ENCODE data around the gene KLRF1. TPM values are rescaled to one million over a fixed set of nuclear protein-coding genes. Genes with fewer than 3 reads are reported as not detected.

Gene KLRF1, protein sequence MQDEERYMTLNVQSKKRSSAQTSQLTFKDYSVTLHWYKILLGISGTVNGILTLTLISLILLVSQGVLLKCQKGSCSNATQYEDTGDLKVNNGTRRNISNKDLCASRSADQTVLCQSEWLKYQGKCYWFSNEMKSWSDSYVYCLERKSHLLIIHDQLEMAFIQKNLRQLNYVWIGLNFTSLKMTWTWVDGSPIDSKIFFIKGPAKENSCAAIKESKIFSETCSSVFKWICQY
- 0.39 TPM for total RNA-seq

DNA sequence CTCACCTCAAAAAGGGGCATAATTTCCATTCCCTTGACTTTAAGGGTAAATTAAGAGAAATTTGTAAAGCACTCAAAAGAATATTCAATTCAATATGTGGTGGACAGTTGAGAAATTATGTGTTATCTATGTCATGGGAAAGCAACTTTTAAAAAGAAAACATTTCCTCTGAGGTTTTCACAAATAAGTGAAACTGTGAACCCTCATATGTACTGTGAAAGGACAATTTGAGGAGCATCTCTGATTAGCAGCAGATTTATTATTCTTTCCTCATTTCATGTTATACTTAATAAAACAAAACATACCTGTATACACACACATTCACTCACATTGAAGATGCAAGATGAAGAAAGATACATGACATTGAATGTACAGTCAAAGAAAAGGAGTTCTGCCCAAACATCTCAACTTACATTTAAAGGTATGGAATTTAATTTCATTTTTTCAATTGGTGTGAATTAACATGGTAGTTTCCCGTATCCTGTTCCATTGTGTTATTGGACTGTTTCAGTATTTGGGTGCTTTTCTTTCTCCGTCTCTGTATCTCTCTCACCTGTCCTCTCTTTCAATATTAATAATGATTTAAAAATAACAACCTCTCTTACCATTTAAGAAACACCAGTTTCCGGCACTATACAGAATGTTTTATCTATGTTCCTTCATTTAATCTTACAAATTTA, at the start of gene KLRF1:
KLRF1 (plus strand) TSS at position 273 of the 680 bp plus-strand sequence; CDS start at position 337, 64 bp downstream.
- DNase-seq, result no peak

DNA sequence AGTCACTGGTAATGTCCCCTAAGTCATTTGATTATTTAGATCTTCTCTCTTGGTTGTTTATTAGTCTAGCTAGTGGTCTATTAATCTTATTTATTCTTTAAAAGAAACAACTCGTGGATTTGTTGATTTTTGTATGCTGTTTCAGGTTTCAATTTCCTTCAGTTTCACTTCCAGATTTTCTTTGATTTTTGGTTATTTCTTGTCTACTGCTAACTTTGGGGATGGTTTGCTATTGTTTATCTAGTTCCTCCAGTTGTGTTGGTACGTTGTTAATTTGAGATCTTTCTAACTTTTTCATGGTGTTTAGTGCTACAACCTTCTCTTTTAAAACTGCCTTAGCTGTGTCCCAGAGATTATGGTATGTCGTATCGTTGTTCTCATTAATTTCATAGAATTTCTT, 48.1 kb upstream of the KLRF1 start:
- DNase-seq, result no peak

DNA sequence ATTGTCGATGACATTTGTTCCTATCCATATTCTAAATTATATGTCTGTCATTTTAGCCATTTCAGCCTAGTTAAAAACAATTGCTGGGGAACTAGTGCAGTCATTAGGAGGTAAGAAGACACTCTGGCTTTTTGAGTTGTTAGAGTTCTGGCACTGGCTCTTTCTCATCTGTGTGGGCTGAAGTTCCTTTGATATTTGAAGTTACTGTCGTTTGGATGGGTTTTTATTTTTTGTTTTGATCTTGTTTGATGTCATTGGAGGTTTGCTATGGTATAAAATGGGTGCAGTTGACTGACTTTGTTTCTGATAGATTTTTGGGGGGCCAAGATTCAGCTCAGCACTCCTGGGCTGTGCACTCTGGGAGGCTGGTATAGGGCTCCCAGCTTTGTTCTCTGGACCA, 45.9 kb upstream of the KLRF1 start:
- DNase-seq, result no peak

DNA sequence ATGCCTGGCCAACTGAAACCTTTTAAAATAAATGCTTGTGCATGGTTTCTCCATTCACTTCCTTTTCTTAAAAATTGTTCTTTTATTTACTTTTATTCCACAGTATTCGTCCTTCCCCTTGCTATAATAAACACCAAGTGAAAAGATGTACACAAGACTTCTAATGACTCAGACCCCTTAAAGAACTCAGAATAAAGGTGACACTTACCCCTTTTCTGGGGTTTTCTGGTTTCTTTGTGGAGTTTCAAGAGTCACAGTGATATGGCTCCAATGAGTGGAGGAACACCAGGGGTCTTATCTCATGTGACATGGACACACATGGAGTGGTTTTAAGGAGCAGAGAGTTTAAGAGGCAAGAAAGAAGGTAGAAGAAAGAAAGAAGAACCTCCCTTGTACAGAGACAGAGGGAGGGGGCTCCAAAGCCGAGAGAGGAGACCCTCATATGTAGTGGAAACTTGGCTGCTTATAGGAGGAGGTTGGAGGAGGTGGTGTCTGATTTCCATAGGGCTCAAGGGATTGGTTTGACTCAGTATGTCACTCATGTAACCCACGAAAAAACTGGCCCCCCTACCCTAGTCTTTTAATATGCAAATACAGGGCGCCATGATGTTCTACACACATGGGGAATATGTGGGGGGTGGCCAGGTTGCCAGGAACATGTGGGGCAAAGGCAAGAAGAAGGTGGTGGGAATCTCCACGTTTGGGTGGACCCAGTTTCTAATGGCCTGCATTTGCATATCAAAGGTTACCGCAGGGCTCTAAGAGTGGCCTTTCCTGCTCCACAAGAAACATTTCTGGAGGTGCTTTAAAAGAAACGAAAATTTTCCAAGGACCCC, 44.5 kb upstream of the KLRF1 start:
- no peak for DNase-seq

DNA sequence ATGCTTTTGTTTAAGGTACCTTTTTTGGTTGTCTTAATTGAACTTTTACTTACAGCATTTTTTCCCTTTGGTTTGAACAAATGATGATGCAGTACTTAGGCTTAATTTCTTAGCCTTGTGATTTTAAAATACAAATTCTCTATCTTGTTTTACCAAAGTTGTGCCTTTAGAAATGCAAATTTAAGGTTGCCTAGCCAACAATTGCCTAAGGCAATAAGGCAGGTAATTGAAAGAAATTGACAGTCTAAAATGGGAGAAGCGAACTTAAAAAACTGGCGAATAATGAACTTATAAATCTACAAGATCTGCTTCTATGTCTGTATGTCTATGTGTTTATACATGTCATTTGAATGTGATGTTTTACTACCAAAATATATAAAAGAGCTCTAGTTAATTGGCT, 43.0 kb upstream of the KLRF1 start:
- no peak for DNase-seq

DNA sequence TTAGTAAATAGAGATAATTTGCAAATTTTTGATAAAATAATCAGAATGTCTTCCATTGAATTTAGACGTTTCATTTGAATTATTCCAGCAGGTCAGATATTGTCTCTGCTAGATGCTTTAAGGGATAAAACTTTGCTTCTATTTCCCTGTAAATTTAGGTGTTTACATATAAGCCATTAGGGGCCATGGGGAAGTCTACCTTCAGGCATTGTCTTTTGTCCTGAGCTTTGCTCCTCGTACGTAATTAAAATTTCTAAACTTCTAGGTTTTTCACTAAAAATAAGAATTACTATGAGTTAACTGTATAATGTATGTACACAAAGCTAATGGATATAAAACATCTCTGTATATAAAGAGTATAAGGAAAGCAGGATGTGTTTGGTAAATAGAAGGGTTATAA, 42.5 kb upstream of the KLRF1 start:
- no peak for DNase-seq

DNA sequence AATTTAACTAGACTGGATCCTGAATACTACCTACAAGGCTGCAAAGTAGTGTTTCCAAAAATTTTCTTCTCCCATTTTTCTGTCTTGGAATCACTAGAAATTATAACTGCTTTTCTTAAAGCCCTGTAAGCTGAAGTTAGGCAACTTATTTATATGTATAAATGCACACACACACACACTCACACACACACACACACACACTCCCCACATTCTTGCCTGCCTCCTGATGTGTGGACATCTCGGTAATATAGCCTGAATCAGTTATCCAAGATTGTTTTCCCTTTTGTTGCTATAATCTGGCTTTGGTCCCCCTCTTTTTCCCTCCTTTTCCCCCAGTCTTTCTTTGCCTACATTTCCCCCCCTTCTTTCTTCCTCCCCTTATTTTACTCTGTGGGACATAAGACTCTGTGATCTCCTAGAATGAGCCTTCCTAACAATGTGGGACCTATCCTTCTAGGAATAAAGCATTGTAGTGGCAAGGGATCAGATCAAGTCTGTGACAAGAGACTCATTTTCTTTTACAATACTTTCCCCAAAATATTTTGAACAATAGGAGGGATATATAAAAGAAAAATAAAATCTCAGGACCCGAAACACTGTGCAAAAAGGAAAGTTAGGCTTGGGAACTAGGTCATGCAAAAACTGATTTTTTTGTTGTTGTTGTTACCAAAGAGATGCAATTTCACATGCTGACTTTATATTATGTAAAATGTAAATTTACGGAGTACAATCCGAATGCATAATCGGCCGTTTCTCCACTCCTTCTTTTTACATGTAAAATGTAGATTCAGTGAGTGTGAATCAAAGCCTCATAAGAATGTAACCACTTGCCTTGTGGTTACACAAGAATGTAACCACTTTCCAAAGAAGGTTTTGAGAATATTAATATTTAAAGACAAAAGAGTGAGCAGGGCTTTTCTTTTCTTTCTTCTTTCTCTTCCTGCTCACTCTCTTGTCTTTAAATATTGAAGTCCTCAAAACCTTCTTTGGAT, 40.3 kb upstream of the KLRF1 start:
- DNase-seq, result no peak

DNA sequence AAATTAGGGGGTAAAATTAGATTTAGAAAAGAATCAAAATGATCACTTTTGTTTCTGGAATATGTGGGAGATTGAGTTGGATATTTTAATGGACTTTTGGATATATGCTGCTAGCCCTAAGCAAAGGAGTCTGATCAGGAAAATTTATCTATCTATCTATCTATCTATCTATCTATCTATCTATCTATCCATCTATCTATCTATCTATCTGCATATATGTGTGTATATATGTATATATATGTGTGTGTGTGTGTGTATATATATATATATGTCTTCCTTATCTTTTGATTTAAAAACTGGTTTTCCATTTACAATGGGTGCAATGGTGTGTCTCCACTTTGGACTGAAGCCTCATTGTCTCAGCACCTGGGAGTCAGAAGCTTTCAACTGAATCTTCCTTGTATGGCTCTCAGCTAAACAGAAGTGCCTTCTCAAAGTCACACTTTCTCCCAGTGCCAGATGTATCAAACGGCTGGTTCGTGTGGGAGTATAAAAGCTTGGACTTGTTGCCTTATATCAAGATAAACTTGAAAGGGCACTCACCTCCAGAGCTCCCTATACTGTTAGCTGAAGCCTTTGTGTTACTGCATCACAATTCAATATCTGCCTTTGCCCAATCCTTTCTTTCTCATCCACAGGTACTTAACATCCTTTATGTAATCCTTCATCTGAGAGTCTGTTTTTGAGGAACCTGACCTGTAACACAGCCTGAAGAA, 34.9 kb upstream of the KLRF1 start:
- no peak for DNase-seq

DNA sequence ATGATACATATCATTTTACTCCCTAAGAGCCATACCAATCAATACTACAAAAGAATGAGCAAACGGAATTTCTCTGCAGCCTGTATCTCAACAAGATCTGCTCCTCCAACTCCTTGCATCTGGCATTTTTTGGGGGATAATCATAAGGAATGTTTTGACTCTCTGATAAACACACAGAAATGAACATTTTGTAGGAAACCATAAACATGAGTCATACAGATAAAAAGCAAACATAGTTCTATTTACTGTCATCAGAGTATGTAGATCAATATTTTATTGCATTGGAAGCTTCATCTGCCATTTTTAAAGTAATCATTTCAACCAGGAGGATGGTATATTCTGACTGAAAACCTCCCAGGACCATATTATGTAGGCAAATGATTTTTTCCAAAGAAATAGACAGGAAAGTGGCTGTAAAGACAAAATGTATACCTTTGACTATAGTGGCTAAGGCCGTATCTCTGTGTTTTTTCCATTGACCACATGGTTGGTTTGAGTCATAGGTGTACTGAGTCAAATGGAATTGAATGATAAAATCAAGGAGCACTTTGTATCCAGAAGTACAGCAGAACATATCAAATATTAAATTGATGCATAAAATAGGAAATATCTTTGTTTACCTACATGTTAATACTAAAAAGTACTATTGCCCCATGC, 34.2 kb upstream of the KLRF1 start:
- no peak for DNase-seq

DNA sequence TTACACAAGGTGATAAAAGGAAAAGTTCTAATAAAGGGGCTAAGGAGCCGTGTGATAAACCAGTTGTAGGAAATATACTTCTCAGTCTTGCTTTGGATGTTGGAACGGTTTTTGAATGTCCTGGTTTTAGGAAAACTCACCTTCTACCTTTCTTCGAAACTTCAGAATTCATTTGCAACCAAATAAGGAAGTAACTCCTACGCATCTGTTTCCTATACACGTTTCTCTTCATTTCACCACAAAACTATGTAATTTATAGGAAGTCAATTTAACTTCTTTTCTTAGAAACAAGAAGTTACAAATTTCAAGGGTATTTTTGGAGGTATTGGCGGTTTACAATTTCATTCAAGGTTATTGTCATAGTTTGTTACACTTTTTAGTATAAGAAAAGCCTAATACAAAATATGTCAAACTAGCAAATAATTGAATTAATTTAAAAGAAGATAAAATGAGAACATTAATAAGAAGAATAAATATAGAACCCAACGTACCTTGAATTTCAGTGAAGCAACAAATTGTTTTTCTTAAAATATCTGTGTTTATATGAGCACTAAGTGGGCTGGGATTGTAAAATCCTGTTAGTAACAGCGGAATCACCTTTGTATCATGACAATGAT, 33.4 kb upstream of the KLRF1 start:
- no peak for DNase-seq

DNA sequence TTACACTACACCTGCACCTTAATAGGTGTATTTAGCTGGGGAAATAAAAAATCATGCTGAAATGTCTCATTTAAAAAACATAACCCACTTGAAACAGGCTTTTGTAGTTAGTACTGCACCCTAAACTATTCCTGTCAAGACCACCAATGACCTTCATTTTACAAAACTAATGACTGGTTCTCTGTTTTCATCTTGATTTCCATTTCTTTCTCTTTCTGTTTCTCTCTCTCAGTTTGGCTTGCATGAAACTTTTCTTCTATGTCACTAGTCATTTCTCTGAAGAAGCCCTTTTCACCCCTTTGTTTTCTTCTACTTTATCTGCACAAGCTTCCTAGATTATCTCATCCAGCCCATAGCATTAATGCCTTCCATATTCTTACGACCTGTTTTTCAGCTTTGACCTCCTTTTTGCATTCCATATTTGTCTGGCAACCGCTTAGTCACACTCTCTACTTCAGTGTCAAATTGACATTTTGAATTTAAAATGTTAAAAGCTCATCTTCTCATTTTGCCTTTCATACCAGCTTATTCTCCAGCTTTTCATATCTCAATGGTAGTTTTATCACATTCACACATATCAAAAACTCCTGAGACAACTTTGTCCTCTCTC, 32.7 kb upstream of the KLRF1 start:
- no peak for DNase-seq

DNA sequence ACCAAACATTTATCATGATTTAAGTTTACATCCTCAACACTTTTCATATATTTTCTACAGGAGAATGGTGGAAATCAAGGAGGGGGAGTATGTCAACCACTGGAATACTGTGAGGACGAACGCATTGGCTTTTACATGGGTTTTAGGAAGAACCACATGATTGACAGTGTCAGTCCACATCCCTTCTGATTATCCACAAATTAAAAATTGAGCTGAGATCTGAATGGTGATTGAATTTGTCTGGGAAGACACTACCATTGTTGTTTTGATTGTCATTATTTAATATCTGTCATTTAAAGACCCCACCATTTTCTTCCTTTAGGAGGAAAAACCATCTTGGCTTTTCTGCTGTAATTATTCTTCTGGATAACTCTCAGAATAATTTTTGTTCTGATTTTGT, 31.3 kb upstream of the KLRF1 start:
- no peak for DNase-seq

DNA sequence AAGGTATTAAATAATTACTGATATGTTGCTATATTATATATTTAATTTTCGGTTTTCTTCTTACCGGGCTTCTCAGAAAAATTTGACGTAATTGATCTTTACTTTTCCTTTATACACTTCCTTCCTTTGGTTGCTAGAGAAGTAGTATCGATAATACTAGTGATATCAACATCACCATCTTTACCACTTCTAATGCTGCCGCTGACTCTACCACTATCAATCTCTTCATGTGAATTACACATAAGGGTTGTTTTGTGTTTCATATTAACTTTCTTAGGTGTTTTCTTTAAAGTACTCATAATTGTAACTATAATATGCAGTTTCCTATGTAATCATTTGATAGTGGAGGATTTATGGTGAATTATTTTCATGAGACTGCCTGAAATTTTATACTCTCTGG, 30.9 kb upstream of the KLRF1 start:
- DNase-seq, result no peak

DNA sequence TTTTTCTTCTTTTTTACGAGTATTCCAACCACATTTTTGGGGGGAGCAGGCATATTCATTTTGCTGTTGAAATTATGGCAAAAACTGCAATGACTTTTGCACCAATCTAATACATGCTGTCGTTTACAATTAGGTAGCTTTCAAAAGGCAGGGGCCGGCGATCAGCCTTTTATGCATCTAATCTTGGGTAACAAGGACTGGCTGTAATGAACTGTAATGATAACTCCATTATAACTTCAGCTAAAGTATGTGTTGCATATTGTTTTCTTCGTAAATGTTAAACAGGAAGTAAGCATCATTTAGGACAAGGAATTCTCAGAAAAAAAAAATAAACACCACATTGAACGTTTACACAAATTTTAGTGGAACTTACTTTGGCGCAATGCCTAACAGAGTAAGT, 30.3 kb upstream of the KLRF1 start:
- peak; percentile 18 for DNase-seq

DNA sequence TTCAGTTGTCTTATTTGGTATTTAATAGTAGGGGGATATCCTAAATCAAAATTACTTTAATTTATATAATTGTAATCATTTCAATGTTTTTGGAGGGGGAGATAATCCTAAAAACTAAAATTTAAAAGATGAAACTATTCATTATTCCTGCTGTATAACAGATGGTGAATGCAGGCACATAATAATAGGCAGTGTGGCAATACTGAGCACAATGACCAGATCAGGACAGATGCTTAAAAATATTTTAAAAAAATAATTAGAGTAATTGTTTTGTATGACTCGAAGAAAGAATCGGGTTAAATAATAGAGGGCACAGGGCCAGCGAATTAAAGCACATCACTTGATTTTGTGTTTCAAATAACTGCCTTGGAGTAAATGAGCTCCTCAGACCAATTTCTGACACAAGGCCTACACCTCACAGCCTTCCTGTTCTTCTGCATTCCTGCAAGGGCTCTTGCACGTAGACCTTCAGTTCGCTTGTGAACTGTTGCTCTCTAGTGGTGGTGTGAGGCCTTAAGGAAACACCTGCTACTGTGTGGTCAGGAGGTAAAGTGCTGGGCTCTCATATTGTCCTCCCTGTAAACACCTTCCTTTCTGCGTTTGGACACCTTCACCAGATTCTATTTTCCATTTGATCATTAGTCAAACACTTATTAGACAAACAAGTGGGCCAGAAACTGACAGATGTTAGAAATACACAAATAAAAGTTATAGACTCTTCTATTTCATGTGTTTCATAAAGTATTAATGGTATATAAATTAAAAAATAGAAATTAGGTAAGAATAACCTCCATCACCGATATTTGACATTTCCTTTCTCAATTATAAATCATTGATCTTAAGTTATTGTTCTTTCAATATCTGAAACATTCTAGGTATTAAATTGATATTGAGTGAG, 29.3 kb upstream of the KLRF1 start:
- DNase-seq, result no peak

DNA sequence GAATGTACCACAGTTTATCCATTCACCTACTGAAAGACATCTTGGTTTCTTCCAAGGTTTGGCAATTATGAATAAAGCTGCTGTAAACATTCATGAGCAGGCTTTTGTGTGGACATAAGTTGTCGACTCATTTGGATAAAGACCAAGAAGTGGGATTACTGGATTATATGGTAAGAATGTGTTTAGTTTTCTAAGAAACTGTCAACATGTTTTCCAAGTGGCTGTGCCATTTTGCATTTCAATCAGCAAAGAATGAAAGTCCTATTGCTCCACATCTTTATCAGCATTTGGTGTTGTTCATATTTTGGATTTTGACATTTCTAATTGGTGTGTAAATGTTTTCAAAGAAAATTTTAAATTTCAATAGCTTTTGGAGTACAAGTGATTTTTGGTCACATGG, 27.3 kb upstream of the KLRF1 start:
- no peak for DNase-seq

DNA sequence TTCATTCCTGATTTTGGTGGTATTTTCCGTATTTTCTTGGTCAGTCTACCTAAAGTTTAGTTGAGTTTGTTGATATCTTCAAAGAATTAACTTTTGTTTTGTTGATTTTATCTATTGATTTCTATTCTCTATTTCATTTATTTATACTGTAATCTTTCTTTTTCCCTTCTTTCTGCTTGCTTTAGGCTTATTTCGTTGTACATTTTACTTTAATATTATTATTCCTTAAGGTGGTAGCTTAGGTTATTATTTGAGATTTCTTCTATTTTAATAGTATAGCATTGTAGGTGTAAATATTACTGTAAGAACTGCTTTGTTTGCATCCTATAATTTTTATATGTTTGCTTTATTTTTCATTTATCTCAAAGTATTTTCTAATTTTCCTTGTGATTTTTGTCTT, 21.4 kb upstream of the KLRF1 start:
- DNase-seq, result no peak

DNA sequence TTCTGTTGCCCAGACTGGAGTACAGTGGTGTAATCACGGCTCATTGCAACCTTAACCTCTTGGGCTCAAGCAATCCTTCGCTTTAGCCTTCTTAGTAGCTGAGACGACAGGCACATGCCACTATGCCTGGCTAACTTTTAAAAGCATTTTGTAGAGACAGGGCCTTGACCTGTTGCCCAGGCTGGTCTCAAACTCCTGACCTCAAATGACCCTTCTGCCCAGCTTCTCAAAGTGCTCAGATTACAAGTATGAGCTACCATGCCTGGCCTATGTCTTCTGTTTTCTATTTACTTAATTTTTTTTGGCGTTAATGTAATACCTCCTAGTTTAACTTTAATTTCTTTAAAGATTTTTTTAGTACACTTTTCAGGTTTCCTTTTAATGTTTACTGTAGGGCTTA, 20.6 kb upstream of the KLRF1 start:
- DNase-seq, result no peak

DNA sequence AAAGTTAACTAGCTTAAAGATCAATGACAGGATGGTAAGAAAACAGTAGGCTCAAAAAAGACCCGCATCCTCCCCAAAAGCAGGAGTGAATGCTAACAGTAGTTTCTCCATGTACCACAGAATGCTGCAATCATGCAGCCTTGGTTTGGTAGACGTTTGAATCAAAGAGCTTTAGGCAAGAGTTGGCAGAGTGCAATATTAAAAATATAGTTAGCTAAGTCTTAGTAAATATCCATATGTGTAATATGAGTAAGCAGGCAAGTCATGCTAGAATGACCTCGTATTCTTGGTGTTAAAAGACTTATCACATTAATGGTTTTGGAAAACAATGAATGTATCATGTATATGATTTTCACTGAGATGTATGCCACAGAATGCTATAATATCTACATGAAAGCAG, 18.8 kb upstream of the KLRF1 start:
- DNase-seq, result no peak
